HK-2 (cell line): ENCODE measurements around the gene VEGFC.

Experiments used
- DNase-seq: peaks from one replicate; pipeline ENCODE4 v3.0.0-alpha.2; 2018; ENCODE audit not compliant: unreplicated experiment

The VEGFC gene

DNA sequence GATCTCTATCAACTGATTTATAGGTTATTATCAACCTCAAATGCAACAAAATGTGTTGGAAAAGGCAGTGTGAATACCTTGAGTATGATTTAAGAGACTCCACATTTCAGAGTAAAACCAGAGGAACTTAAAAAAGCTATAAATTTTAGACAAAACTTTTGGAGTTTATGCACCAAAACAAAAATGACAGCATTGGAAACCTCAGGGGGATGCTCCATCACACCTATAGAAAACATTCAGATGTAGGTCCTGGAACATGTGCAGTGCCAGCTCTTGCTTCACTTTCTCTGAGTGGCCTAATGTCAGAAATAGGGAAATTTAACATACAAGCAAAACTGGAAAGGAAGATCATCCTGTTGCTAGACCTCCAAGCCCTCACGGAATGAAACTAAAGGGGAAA, 5.8 kb upstream of the VEGFC start:
- DNase-seq, result no peak

DNA sequence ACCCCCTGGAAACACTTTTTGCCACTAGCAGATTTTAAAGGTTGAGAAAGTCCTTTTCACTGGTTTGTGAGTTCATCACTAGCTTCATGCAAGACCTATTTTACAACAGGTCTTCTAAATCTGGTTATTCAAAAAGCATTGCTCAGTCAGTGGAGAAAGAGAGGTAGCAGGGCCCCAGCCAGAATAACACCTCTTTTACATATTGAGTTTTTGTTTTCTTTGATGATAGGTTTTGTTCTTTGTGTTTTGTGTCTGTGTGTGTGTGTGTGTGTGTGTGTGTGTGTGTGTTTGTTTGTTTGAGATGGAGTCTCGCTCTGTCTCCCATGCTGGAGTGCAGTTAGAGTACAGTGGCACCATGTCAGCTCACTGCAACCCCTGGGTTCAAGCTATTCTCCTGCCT, 2.7 kb upstream of the VEGFC start:
- no peak for DNase-seq

DNA sequence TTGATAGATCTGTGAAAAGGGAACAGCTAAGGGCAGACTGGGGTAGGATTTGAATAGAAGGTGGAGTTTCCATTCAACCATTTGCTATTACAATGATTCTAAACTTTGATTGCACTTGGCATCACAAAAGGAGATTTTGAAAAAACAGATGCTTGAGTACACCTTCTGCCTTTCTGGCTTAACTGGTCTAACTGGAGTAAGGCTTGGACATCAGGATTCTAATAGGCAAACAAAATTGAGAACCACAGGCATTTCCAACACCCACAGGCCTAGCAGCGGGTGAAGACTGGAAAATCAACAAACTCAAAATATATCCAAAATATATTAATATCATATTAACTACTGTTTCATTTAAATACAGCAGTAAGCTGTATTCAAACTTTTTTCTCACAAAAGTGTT, 1.9 kb upstream of the VEGFC start:
- DNase-seq, result no peak

DNA sequence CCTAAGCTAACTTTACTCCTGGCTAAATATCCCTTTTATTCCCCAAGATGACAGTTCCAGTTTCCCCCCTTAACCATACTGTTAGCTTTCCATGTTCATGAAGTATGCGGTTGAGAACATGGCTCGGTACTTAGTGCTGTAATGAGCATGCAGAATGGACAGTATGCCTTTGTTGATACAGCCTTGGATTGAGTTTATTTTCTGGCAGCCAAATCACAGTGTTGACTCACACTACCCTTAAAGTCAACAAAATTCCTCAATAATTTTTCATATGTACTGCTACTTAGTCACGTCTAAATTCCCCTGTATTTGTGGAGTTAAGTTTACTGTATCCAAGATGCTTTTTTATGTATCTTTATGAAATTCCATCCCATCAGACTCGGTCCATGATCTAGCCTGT, 1.4 kb upstream of the VEGFC start:
- DNase-seq, result no peak

DNA sequence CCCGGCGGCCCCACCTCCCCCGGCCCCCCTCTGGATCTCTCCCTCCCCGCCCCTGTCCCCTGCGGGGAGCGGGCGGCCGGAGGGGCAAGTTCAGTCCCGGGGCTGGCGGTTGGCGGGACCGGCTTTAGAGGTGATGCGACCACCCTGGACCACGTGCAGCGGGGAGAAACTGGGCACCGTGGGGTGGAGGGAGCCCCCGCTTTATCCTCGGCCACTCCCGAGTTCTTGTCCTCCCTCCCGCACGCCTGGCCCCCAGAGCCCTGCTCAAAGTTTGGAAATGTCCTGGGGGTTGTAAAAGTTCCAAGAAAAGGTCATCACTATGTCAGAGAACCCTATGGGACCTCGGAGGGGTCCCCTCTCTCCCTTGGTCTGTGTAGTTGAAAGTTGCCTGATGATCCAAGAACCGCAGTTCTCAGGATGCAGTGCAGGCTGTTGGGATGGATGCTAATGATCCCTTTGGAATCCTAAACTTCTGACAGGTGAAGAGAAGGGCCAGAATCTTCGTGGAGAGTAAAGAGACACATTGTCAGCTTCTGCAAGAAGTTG, 411 bp upstream of the VEGFC start:
- no peak for DNase-seq

DNA sequence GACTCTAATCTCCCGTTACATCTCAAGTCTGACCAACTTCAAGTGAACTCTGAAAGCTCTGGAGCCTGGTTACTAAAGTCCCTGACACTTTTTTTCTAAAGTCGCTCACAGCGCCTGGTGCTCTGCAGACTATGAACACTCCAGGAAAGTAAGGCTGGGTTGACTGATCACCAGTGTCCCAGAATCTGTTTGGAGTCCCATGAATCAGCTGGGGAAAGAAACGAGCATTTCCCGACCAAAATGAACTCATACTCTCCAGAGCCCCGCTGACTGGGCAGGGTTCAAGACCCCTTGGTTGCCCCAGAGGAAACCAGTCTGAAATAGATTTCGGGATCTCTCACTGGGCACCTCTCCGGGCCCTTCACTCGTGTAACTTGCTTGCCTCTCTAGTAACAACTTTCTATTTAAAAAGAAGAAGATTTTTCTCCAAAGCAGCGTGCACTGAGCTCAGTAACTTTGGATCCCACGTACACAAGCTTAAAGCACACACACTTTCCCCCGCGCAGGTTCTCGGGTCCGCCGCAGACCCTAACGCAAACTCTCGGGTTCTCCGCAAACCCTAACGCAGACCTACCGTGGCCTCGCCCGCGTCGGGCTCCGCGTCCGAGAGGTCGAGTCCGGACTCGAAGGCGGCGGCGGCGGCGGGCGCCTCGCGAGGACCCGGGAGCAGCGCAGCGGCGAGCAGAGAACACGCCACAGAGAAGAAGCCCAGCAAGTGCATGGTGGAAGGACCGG, 964 bp downstream of the VEGFC start:
- DNase-seq, result peak; percentile 64

DNA sequence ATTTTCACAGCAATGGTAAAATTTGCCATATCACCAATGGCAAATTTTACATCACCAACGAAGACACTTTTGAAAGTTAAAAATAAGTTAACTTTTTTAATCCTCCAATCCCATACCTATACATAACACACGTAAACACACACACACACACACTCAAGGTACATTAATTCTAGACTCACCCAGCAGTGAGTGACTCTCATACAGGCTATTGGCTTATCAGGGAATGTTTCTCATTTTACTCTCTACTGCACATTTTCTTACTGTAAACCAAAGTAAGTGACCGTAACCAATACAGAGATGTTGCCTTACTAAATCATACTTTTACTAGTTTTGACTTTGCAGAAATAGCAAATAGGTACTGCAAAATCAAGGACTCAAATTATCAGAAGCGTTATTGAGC, 2.3 kb downstream of the VEGFC start:
- DNase-seq, result no peak

DNA sequence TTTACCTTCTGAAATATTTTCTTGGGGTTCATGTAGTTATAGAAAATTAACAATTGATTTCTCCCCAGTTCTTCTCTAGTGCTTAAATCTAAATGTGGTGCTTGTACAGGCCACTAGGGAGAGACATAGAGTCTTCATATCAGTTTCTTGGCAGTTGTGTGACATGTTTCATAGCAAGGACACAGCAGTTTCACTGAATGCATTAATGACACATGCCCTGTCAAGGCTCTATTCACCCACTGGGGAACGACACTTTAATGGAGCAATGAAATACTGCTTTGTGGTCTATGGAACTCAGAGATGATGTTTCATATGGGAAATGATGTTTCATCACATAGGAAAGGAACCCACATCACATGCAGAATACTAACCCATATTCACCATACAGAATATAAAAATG, 2.8 kb downstream of the VEGFC start:
- DNase-seq, result no peak

DNA sequence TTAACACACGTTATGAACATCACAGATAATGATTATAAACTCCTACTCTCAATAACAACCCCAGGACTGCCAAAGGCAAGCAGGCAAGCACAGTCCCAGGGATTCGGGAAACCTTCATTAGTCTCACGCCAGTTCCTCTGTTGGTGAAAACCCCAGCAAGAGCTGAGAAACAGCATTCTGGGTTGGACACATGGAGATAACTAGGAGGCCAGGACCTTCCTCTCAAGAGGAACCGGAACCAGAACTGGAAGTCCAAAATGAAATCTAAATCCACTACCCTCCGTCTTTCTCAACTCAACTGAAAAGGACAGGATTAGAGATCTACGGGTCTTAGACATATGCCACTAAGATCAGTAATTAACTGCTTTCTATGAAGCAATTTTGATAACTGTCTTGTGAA, 3.8 kb downstream of the VEGFC start:
- no peak for DNase-seq

DNA sequence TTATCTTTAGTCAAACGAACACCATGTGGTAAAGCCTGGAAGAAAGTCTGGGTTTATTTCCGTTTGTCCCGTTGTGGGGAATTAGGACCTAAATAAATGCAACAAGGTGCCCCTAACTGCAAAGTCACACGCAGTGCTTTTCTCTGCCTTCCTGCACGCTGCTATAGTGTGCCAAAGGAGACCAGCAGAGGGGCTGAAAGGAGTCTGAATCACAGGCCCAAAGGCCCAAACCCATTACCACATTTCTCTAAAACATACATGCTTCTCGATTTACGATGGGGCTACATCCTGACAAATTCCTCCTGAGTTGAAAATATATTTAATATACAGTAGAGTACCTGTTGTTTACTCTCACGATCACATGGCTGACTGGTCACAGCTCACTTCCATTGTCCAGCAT, 4.5 kb downstream of the VEGFC start:
- DNase-seq, result no peak

DNA sequence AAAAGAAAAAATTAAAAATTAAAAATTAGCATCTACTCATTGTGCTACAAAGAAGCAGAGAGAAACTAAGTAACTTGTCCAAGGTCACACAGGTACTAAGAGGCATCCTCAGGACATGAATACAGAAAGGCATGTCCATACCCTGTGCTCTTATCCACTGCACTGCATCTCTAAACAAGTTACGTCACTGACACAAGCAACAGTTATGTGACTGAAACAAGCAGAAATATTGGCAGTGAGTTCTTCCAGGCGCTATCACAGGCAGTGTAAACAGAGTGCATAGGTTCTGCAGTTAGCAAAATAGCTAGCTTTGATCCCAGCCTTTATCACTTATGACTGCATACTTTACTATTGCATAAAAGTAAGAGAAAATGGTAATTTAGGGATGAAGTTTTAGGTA, 7.9 kb downstream of the VEGFC start:
- DNase-seq, result no peak

DNA sequence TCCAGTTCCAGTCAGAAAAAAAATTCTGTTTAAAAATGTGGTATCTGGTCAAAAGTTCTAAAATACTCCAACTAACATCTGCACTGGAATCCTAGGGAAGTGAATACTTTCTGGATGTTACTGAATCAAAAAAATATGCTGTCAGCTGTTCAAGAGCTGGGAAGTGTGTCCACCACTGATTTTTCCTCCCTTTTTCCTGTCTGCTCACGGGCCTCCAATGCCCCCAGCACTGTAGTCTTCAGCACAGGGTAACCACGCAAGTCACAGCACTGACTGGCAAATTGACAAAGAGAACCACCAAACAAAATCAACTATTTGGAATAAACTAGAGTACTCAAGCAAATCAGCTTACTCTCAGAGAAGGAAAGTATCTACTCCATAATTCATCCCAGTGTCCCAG, 9.9 kb downstream of the VEGFC start:
- DNase-seq, result no peak

DNA sequence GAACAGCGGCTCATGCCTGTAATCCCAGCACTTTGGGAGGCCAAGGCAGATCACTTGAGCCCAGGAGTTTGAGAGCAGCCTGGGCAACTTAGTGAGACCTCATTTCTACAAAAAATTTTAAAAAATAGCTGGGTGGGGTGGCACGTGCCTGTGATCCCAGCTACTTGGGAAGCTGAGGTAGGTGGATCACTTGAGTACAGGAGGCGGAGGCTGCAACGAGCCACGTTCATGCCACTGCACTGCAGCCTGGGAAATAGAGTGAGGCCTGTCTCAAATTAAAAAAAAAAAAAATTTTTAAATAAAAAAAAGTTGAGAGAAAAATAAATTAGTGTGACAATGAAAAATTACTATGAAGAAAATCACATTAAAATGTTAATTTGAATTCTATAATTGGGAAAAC, 10.5 kb downstream of the VEGFC start:
- no peak for DNase-seq

DNA sequence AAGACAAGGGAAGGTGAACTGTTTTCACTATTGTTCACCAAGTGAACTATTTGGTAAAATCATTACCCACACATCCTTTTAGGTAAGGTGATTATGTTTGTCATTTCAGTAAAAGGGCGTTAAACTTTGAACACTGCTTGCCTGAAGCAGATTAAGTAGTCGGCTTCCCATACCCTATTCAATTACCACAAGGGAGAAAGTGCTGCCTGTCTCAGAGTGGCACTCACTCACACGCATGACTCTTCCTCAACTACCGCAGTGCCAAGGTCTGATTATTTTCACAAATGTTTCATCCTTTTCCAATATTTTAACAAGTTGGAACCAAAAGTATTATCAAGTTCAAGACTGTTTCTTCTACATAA, 11.0 kb downstream of the VEGFC start:
- DNase-seq, result no peak

DNA sequence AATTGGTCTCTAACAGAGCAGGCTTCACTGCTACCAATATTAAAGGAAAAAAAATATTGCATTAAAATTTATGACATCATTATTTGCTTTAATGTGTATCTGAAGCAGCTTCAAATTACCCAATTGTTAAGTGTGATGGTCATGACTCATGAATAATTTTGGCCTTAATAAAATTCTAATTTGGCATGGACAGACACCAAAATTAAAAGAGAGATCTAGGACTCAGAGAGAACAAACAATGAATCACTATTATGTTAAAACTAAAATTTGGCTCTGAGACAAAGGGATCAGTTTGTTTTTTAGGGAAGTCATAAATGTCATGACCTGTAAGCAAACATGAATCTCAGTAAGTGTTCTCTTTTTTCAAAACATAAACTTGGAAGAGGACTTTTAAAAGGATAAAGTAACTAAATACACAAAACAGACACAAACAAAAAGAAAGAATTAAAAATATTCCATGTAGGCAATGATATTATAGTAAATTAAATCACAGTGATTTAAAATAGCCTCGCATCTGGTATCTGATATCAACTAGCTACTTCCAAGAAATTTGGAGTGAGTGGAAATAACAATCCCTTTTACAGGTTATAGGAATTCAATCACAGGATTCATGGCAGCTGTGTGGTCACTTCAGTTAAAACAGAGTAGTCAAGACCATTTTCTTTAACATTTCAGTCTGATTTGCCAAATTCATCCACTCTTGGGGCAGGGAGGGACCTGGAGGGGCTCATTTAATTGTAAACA, 11.6 kb downstream of the VEGFC start:
- DNase-seq, result no peak

DNA sequence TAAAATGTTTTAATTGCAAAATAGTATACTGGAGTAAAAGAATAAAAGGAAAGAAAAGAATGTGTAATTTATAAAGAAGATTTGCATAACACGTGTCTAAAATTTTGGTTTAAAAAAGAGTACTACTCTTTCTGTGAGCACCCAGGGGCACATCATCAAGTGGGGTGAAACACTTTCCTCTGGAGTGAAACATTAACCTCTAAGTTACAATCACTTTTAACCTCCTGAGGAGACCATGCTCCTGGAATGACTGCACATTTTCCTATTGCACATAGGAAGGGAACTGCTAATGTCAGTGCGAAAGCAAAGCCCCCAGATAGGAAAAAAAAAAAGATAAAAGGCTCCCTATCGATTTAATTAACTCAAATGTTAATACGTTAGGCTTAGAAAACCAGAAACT, 13.3 kb downstream of the VEGFC start:
- DNase-seq, result no peak

DNA sequence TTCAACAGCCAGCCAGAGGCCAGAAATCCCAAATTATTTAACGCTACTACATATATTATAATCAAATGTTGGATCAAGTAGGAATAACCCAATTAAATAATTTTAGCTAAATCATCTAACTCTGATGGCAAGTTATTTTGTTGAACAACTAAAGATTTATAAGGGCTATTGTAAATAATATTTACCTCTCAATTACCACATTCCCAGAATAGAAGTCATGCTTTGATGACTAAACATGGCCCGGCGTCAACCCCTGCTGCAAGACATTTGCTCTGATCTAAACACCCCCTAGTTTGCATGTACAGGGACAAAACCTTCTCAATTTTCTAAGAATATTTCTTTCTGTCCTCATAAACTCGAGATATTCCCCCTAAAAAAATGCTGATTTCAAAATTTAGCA, 14.2 kb downstream of the VEGFC start:
- DNase-seq, result no peak

DNA sequence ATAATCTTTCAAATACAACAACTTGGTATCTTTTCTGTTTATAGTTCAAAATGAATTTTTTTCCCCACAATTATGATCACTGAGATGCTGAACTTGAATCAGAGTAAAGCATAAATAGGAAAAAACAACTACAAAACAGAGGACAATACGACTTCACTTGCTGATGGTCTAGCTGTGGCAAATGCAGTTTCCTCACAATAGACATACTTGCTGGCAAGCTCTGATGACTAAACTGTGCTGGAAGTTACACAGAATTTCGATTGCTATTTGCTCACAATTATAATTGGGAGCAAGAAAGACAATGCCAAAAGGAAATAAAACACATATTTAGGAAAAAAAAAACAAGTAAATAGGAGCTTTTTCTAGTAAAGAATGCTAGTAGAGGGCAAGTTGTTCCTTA, 14.7 kb downstream of the VEGFC start:
- no peak for DNase-seq

DNA sequence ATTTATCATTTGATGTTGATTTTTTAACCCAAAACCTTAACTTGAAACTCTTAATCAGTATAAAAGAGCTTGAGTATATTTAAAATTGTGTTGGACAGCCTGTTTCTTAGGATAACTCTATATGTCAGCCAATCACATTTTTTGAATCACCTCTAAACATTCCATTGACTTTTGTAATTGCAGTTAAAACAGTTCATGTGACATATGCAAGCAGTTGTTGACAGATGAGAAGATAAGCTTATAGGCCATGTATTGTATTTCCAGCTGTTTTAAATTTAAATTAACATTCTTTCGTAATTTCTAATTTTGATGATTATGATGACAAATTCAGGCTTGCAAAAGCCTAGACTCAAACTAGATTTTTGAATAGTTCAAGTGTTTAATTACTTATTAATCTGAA, 17.4 kb downstream of the VEGFC start:
- DNase-seq, result no peak

DNA sequence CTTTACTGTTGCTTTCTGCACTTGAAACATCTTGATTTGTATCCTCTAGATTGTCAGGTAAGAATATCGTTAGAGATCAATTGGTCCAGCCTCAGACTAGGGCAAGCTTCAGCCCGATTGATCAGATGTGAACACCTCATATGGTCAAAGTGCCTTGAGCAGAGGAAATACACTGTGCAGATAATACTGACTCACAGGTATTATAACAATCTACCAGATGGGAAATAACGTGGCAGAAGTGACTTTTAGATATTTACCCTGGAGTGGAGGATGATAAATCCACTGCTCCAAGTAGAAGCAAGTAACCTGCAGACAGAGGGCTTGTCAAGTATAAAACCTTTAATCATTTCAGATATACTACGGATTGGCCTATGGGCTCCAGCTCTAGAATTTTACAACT, 17.9 kb downstream of the VEGFC start:
- DNase-seq, result no peak

DNA sequence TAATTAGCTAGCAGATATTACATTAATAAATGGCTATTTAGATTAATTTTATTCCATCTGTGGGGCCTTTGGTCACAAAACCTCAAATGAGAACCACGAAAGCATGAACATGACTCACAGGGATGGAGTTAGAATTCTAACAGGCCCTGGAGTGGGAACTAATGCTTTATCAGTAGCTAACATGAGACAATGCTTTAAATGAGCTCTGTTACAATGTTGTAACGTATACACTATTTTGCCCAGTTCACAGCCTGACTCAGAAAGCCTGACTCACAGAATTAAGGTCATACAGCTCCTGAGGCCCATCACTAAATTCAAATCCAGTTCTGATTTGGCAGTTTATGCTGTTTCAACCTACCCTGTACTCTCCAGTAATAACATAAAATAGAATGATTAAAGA, 23.2 kb downstream of the VEGFC start:
- no peak for DNase-seq

DNA sequence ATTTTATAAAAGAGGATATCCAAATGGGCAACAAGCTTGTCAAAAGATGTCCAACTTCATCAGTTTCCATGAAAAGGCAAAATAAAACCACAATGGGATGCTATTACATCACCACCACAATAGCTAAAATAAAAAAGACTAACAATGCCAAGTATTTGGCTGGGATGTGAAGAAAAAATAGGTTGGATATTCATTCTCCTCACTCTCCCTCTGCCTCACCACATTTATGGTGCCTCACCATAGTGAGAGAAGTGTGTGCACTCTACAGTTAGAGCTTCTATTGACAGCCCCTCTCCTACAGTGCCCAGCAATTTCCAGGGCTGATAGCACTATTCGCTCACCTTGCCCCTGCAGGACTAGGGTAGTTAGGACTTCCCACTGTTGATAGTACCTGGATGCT, 25.5 kb downstream of the VEGFC start:
- no peak for DNase-seq

DNA sequence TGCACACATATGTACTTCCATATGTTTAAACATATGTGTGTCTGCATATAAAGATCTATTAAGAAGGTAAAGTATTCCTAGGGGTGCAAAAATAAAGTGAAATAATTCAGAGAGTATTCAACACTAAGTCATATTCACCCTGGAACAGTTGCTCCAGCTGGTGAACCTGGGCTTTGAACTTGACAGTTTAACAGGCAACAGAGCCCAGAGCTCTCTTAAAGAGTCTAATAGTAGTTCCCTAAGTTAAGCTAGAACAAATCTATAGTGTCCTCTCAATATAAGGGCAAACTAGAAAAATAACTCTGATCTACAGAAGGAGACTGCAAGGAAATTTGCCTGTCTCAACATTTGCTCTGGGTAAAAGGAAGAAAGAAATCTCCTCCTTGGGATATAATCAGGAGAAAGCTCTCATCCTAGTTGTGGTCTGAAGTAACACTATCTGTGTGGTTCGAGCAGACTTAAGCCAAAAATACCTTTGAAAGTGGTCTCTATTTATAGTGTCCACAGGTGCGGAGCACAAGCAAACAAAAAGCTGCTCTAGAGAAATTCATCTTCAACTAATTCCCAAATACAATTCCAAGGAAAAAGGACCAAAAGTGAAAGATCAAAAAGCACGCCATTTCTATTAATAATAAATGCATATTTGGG, 29.9 kb downstream of the VEGFC start:
- no peak for DNase-seq
